Measurements from ENCODE around the gene BCL7A.
A peak's percentile ranks its signal among the peaks of the same experiment; 100 is the strongest.

The BCL7A gene

DNA sequence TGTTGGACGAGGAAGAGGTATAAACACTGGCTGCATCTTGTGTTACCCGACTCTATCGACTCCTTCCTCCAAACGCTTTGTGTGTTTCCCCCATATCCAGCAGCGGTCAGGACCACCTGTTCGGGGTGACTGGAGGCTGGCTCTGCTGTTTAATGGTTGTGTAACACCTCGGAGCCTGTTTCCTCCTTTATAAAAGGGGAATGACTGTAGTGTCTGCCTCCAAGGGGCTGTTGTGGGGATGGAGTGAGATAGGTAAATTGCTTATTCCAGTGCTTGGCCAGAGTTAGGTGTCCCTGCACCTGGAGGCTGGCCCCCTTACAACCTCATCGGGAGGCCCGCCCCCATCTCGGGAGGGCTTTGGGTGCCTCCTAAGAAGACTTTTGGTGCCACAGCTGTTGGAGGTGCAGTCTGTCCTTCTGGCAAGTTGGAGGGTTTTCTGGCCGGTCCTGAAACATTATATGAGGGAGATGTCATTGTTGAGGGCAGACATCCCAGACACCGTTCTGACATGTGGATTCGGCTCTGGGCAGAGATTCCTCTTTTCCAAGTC, 57.9 kb downstream of the BCL7A start:
- DNase-seq: peak; percentile 61

DNA sequence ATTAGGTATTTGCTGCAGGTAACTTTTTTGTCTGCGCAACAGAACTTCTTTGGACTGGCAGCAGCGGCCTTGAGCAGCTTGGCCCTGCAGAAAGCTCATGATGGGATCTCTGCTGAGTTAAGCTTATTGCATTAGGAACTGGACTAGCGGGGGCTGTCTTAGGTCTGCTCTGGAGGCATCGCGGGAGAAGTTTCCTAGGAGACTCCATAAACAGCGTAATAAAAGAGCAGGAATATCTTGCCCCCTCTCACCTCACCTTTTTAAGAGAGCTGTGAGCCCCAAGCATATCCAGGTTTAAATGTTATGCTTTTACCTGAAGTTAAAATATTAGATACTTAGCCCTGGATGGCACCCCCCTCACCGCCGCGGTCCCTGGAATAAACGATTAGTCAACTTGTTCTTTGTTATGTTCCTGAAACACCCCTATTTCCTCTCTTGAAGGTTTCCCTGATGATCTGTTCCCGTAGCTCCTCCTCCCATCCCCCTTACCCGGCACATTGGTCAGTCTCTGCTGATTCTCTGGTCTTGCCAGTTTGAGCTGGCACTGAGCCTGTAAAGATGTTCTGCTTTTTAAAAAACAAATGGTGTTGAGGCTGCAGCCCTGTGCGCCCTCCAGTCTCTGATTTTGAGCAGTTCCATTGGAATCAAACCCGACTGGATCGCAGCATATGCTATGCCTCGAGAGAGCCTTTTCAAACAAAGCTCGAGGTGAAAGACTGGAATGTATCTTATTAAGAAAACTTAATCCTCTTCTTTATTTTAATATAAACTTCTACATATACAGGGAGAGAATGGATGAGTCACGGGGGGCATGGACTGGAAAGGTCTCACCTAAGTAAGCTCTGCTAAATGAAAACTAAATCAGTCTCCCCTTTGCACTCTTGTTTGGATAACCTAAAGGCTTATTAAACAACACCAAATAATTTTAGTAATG, 58.7 kb downstream of the BCL7A start:
- DNase-seq: peak; percentile 84

DNA sequence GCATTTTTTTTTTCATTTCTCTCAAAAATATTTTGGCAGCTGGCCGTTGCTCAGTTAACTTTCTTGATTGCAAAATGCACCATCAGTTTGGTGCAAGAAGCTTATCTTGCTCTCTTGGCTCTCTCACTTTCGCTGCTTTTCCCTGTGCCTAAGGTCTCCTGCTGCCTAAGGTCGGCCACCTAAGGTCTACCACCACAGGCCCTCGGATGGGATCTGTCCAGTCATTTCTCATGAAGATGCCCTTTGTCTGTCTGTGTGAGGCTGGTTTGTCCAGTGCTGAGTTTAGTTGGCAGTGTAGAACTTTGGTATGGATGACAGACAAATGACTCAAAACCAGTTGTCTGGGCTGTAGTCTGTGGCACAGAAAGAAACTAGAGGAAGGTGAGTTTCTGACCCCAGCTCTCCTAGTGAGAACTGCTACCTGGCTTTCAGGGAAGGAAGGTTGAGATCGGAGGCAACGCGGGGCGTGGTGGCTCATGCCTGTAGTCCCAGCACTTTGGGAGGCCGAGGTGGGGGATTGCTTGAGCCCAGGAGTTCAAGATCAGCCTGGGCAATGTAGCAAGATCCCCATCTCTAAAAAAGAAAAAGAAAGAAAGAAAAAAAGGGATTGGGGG, 59.5 kb downstream of the BCL7A start:
- peak; percentile 55 for DNase-seq

DNA sequence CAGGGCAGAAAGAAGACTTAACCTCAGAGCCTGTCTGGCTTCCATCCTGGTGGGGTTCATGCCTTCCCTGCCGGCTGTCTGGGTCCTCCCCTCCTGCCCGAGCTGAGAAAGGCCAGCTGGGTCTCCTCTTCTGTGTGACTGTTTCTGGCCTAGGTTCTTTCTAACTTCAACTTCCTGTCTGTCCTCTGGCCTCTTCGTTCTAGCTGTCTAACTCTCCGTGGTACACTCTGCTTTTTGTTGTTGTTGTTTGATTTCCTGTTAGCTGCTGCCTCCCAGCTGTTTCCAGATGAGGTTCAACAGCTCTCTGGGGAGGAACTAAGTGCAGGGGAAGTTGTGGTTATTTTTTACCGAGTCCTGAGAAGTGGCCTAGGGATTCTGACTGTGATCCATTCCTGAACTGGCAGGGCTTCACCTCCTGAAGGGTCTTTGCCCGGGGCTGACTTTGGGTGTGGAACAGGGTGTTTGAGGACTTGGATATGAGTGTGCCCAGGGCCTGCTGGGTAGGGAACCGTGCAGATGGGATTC, 60.1 kb downstream of the BCL7A start:
- peak; percentile 74 for DNase-seq

DNA sequence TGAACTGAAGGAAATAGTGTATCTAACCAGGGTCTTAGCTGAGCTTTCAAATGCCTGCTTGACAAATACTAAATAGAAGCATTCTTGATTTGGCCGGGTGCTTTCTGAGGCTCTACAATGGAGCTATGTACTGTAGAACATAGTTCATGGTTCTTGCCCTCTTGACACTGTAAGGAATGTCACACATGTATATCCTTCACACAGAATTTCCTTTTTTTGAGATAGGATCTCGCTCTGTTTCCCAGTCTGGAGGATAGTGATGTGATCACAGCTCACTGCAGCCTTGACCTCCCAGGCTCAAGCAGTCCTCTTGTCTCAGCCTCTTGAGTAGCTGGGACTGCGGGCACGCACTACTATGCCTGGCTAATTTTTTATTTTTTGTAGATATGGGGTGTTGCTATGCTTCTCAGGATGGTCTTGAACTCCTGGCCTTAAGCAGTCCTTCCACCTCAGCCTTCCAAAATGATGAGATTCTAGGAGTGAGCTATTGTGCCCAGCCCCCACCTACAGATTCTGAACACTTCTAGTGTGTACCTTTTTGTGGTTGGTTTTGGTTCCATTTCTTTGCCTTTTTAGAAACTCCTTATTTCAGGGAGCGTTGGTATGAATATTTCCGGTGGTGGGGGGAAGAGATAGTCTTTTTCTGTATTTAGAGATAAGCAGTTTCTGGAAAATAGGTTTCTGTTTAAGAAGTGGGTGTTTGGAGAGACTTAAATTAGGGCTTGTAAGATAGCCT, 61.1 kb downstream of the BCL7A start:
- DNase-seq: no peak

DNA sequence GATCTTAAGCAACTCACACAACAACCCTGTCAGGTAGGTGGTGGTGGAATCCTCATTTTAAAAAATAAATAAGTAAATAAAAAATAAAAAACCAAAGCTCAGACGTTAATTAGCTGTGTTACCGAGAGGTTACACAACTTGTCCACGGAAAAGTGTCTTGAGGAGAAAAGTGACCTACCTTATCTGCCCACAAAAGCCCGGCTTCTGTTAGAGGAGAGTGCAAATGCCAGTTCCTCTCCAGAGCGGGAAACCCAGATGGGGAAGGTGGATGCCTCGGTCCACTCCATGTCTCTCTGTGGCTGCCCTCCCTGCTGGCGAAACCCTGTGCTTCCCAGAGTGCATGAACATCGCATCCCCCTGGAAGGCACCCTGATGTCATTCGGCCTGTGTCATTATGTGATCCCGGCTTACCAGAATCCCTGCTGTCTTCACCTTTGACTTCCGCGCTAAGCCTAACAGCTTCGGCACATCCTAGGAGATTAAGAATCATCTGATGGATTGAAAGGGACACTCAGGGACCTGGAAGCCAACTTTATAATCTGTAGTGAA, 63.2 kb downstream of the BCL7A start:
- DNase-seq: no peak

DNA sequence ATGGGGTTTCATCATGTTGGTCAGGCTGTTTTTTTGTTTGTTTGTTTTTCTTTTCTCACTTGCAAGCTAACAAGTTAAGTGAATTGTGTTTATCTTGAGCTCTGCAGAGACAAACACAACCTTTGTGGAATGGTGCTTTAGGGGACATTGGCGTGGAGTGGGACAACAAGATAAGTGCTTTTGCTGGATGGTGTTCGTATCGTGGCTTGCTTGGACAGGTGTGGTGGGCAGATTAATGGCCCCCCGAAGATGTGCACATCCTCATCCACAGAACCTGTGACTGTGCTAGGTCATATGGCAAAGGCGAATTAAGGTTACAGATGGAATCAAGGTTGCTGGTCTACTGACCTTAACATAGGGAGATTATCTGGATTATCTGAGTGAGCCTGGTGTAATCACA, 63.9 kb downstream of the BCL7A start:
- DNase-seq: no peak

DNA sequence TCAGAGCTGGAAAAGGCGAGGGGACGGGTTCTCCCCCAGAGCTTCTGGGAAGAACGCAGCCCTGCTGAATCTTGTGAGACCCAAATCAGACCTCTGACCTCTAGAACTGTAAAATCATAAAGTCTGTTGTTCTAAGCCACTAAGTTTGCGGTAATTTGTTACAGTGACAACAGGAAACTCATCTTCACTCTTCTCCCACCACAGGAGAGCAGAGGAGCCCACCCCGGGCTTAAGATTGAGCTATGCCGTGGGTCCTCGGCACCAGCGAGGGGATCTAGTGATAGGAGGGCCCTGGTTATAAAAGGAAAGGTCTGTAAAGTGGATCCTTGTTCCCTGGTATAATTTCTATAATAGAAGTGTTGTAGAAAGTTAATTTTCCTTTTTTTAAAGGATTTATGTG, 64.4 kb downstream of the BCL7A start:
- DNase-seq: no peak

DNA sequence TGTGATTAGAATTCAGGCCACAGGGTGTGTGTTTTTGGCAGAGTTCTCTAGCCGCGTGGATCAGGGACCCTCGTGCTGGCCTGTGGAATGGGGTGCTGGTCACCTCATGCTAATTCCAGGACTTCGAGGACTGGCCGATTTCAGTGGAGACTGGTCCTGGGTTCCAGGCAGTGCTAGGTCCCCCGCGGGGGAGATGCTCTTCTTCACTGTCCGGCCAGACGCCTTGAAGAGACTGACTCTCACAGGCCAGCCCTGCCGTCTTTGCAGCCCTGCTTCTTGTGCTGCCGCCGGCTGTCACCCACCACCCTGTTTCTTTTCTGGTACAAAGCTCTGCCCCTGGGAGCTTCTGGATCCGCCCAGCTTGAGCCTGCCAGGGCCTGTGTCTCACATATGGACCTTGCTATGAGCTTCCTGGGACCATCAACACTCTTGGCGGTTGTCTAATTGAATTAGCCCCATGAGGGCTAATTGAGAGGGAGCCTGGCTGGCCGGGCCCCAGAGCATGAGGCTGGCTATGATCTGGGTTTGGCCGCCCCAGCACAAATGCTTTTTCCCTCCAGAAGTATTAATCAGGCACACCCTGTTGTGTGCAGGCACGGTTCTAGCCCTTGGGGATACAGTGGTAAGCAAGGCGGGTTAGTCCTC, 65.1 kb downstream of the BCL7A start:
- DNase-seq: no peak

DNA sequence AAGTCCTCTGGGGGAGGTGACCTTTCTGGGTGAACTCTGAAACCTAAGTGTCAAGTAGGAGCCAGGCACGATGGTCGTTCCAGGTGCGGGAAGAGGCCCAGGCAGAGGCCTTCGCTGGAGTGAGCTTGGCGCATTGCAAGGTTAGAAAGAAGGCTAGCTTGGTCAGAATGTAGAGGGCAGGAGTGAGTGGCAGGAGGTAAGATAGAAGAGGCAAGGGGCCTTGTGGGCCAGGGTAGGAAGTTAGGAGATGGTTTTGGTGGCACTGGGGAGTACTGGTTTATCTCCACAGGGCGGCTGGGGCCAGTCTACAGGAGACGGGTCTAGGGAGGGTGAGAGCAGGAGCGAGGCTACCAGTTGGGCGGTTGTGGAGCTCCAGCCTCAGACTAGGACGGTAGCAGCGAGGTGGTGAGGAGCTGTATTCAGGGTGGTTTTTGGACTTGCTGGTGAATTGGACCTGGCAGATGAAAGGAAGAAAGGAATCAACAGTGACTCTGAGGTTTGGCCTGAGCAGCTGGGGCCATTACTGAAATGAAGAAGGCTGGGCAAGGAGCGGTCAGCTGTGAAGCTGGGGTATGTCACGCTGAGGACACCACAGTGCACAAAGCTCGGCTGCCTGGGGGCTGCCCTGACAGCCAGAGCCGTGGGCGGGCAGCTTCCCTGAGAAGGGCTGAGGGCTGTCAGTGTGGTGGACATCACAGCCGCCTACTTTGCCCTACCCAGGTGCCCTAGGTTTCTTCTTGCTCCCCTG, 65.9 kb downstream of the BCL7A start:
- DNase-seq: no peak

DNA sequence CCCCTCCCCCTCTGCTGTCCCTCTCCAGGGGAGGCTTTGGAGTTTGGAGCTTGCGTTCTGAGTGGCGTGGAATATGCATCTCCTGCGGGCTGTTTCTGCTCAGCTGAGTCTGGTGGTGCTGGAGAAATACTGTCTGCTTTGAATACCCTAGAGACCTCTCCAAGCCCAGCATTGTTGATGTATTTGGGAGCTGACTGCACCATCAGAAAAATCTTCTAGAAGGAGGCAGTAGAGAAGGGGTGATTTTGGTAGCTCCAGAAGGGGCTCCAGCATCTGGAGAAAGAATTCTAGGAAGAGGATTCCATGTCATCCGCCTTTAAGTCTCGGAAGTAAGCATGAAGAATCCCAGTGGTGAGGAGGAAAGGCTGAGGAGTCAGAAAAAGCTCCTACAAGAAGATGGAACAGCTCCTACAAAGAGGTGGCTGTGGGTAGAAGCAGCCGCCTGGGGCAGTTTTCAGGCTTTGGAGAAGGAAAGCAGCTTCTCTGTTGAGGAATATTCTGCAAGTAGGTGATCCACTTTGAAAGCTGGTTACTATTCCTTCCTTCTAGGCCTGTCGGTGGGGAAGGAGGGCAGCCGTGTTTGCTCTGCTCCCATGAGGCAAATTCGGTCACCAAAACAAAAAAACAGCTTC, 66.6 kb downstream of the BCL7A start:
- DNase-seq: no peak

DNA sequence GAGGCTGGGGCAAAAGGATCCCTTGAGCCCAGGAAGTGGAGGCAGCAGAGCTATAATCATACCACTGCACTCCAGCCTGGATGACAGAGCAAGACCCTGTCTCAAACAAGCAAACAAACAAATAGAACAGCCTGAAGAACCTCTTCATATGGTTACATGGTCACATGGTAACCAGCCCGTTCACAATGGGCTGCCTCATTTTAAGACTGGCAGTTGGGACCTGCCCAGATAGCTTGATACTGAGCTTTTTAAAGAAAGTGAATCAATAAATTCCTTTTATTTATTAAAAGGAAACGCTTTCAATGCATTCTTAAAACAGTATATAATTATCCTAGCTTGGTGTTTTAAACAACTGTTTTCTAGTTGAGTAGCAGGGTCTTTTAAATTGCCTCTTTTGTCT, 67.4 kb downstream of the BCL7A start:
- no peak for DNase-seq

DNA sequence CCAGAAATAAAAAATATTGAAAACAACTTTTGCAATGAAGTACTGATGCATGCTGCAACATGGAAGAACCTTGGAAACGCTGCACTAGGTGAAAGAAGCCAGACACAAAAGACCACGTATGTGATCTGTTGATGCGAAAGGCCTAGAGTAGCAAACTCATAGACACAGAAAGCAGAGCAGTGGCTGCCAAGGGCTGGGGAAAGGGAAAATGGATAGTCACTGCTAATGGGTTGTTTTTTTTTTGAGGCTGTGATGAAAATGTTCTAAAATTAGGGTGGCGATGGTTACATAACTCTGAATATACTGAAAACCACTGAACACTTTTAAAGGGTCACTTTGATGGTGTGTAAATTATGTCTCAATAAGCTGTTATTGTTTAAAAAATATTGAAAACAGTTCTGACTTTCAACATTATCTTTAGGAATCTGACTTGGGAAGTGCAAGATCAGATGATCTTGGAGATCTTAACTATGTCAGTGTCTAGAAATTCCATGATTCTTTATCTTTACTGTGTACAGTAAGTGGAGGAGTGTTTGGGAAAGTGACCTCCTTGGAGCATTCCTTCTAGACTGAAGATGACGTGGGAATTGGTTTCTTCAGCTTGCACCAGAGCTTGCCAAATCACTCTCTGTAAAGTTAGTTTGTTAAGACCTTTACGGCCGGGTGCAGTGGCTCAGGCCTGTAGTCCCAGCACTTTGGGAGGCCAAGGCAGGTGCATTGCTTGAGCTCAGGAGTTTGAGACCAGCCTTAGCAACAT, 69.3 kb downstream of the BCL7A start:
- DNase-seq: peak; percentile 45

DNA sequence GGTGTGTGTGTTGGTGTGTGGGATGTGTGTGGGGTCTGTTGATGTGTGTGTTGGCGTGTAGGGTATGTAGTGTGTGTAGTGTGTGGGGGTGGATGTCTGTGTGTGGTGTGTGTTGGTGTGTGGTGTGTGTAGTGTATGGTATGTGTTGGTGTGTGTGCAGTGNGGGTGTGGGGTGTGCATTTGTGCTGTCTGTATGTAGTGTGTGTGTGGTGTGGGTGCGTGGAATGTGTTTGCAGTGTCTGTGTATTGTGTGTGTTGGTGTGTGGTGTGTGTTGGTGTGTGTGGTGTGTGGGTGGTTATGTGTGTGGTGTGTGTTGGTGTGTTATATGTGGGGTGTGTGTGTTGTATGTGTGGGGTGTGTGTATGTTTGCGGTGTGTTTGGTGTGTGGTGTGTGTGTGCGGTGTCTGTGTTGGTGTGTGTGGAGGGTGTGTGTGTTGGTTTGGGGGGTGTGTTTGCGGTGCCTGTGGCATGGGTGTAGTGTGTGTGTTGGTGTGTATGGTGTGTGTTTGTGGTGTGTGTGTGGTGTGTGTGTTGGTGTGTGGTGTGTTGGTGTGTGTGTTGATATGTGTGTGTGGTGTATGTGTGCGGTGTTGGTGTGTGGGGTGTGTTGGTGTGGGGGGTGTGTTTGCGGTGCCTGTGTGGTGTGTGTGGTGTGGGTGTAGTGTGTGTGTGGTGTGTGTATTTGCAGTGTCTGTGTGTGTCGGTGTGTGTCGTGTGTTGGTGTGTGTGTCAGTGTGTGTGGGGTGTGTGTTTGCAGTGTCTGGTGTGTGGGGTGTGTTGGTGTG, 71.6 kb downstream of the BCL7A start:
- DNase-seq: no peak

DNA sequence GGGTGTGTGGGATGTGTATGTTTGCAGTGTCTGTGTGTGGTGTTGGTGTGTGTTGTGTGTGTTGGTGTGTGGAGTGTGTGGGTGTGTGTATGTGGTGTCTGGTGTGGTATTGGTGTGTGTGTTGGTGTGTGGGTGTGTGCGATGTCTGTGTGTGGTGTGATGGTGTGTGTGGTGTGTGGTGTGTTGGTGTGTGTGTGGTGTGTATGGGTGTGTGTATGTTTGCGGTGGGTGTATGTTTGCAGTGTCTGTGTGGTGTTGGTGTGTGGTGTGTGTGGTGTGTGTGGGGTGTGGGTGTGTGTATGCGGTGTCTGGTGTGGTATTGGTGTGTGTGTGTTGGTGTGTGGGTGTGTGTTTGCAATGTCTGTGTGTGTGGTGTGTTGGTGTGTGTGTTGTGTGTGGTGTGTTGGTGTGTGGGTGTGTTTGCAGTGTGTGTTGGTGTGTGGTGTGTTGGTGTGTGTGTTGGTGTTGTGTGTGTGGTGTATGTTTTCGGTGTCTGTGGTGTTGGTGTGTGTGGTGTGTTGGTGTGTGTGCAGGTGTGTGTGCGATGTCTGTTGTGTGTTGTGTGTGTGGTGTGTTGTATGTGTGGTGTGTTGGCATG, 72.6 kb downstream of the BCL7A start:
- no peak for DNase-seq

DNA sequence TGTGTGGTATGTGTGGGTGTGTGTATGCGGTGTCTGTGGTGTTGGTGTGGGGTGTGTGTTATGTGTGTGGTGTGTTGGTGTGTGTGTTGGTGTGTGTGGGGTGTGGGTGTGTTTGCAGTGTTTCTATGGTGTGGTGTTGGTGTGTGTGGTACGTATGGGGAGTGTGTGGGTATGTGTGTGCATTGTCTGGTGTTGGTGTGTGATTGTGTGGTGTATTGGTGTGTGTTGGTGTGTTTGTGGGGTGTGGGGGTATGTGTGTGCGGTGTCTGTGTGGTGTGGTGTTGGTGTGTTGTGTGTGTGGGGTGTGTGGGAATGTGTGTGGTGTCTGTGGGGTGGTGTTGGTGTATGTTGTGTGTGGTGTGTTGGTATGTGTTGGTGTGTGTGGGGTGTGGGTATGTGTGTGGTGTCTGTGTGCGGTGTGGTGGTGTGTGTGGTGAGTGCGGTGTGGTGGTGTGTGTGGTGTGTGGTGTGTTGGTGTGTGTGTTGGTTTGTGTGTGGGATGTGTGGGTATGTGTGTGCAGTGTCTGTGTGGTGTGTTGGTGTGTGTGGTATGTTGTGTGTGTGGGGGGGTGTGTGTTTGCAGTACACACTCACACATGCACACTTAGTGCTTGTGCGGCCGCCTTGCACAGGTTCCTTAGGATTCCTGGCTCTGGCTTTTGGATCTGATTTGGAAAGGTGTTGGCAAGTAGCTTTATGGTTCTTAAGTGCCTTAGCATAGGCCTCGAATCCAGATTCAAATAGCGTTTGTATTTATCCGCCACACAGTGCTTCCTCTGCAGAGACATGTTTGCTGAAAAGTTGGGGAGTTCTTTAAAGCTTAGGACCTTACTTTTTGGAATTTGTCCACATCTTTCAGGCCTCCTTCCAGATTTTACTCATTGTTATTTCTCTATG, 73.3 kb downstream of the BCL7A start:
- no peak for DNase-seq

DNA sequence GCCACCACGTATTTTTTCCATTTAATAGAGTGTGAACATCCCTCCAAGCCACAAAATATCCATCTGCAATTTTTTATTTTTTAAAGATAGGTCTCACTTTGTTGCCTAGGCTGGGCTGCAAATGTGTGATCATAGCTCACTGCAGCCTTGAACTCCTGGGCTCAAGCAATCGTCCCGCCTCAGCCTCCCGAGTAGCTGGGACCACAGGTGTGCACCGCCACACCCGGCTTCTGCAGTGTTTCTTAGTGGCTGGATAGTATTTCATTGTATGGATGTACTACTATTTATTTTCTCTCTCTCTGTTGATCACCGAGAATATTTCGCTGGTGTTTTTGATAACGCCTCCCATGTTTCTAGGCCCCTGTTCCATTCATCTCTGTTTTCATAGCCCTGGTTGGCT, 74.3 kb downstream of the BCL7A start:
- no peak for DNase-seq

DNA sequence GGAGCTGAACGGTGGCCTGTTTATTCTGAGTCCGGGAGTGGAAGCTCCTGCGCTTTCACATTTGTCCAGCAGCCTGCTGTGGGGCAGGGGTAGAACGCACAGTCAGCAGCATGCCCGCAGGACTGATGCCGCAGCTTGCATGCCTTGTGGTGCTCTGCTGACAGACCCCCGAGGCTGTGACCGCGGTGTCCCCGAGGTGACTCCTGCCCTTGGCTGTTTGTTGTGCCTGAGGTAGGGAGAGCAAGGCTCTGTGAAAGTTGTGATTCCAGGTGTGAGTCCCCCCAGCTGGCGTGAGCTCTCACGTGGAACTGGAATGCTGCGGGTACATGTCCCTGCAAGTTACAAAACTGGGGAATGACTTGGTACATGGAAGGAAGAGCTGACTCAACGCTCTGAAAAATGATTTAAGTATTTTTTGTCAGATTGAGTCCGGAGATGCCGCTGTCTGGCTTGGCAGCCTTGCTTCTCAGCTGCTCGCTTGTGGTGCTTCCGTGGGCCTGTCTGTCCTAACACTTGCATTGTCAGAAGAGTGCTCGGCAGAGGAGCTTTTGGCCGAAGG, 75.0 kb downstream of the BCL7A start:
- no peak for DNase-seq
